Fibroblast of villous mesenchyme (primary cell): ENCODE measurements around the gene KRT31. TPM values are rescaled to one million over a fixed set of nuclear protein-coding genes. Genes with fewer than 3 reads are reported as not detected.
A peak's percentile ranks its signal among the peaks of the same experiment; 100 is the strongest.

Experiments
- DNase-seq: peaks from one replicate; pipeline ENCODE4 v3.0.0-alpha.2; 2010; ENCODE audit warnings: low read depth
- H3K4me3 ChIP-seq: 2 replicates; pipeline ENCODE4 v1.5.1; 2011; ENCODE audit warnings: low read depth, mild to moderate bottlenecking, low read length
- total RNA-seq: library from RNA; depleted of rRNA; stranded (reverse); fragments of >200 nt; gene quantifications from 2 replicates; pipeline ENCODE4 v1.2.3, GENCODE V29; 2012
- TF ChIP-seq, protein P1 (sequence below): IDR thresholded peaks from 2 replicates; pipeline ENCODE4 v1.5.1; 2012; ENCODE audit warnings: low read depth, mild to moderate bottlenecking, low read length; ENCODE audit not compliant: insufficient read depth

The KRT31 gene
- total RNA-seq, 1 donor: not detected

GRCh38 chr17:41393294-41393693 is 4.1 kb downstream of the KRT31 start:
- no peak for DNase-seq
- H3K4me3 ChIP-seq: no peak overlapping the region
- TF ChIP-seq, protein P1, sequence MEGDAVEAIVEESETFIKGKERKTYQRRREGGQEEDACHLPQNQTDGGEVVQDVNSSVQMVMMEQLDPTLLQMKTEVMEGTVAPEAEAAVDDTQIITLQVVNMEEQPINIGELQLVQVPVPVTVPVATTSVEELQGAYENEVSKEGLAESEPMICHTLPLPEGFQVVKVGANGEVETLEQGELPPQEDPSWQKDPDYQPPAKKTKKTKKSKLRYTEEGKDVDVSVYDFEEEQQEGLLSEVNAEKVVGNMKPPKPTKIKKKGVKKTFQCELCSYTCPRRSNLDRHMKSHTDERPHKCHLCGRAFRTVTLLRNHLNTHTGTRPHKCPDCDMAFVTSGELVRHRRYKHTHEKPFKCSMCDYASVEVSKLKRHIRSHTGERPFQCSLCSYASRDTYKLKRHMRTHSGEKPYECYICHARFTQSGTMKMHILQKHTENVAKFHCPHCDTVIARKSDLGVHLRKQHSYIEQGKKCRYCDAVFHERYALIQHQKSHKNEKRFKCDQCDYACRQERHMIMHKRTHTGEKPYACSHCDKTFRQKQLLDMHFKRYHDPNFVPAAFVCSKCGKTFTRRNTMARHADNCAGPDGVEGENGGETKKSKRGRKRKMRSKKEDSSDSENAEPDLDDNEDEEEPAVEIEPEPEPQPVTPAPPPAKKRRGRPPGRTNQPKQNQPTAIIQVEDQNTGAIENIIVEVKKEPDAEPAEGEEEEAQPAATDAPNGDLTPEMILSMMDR: no peak

DNA sequence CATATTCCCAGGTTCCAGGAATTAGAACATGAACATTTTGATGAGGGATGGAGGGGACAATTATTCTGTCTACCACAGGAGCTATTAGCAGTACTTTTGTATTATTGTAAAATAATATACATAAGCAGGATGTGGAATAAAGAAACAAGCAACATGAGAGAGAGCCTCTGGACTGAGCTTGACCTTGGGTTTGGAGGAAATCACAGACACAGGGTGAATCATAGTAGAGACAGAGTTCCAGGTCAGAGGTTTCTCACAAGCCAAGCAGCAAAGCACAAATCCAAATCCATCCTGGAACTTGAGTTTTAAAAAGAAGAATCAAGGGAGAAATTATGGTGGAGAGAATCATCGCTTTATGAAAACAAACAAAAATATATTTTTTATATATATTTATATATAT is 5.1 kb downstream of the KRT31 start:
- TF ChIP-seq, protein P1: no peak
- peak; percentile 59 for DNase-seq
- H3K4me3 ChIP-seq: no peak overlapping the region

DNA sequence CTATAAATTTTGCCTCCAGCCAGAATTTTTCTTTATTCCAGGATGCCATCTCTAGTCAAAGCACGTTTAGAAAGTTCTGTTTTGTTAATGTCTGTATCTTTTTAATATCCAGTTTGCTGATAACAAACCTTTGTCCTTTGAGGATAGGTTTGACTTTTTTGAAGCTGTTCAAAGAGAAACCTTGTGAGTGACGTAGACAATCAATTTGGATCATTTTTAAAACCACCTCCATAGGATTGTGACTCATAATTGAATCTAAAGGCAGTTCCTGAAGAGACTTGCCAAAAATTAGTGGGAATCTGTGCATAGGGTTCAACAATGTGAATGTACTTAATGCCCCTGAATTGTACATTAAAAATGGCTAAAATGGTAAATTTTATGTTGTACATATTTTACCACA is 5.9 kb downstream of the KRT31 start:
- DNase-seq: no peak
- H3K4me3 ChIP-seq: no peak overlapping the region
- TF ChIP-seq, protein P1: no peak

- H3K4me3 ChIP-seq: no peak overlapping the region
- DNase-seq: peak; percentile 57
- TF ChIP-seq, protein P1: no peak
Observed at GRCh38 chr17:41390411-41390938, 6.9 kb downstream of the KRT31 start.

DNA sequence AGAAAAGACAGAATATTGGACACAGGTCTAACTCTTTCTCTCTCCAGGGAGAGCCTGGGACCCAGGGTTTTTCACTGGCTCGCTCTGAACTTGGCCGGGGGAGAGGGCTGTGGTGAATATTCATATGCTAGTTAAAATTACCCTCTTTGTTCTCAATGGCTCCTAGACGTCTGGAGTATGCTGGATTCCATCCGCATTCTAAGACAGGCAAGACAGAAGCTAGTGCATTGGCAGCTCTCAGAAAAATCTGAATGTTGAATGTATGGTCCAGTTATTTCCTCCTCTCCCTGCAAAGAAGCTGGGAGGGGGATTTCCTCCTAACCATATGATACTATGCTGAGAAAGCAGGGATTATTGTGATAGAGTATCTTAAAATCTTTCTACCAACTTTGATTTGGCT is 9.7 kb downstream of the KRT31 start:
- no peak for DNase-seq
- H3K4me3 ChIP-seq: no peak overlapping the region
- TF ChIP-seq, protein P1: no peak

GRCh38 chr17:41386227-41386626 is 11.2 kb downstream of the KRT31 start:
- H3K4me3 ChIP-seq: no peak overlapping the region
- no peak for DNase-seq
- TF ChIP-seq, protein P1: no peak

- TF ChIP-seq, protein P1: no peak
Observed at GRCh38 chr17:41383690-41384089, 13.7 kb downstream of the KRT31 start.

More at GRCh38 chr17:41383690-41384089, 13.7 kb downstream of the KRT31 start:
- no peak overlapping the region for H3K4me3 ChIP-seq
- no peak for DNase-seq
